Activated naive CD4-positive, alpha-beta T cell treated with anti-CD3 and anti-CD28 coated beads for 36 hours (primary cell): ENCODE measurements around the gene VAV2. TPM values are rescaled to one million over a fixed set of nuclear protein-coding genes. Genes with fewer than 3 reads are reported as not detected.
A peak's percentile ranks its signal among the peaks of the same experiment; 100 is the strongest.

ENCODE experiments used
- CTCF ChIA-PET: fragments of 350-600 bp; sonication (Branson Sonifier 250); formaldehyde crosslinking; loops from one replicate; lab custom pipeline; 2021; ENCODE audit warnings: antibody characterized with exemption; lab: Charles Lee
- DNase-seq: peaks from one replicate; pipeline ENCODE4 v3.0.0-alpha.2; 2020
- H3K27ac Mint-ChIP-seq: one replicate; pipeline ENCODE4 v1.8.0; 2021; ENCODE audit warnings: mild to moderate bottlenecking, mixed read lengths
- H3K27me3 Mint-ChIP-seq: one replicate; pipeline ENCODE4 v1.8.0; 2021; ENCODE audit warnings: low read depth, mixed read lengths
- H3K36me3 Mint-ChIP-seq: one replicate; pipeline ENCODE4 v1.8.0; 2021; ENCODE audit warnings: low read depth, mixed read lengths
- H3K4me1 Mint-ChIP-seq: one replicate; pipeline ENCODE4 v1.8.0; 2021; ENCODE audit warnings: low read depth, mixed read lengths
- H3K4me3 Mint-ChIP-seq: one replicate; pipeline ENCODE4 v1.8.0; 2021; ENCODE audit warnings: mild to moderate bottlenecking, moderate library complexity, mixed read lengths
- H3K9me3 Mint-ChIP-seq: one replicate; pipeline ENCODE4 v1.8.0; 2021; ENCODE audit warnings: mixed read lengths
- intact Hi-C: fragments of 100-400 bp; cut with micrococcal nuclease; formaldehyde crosslinking; loops from one replicate; pipeline ENCODE4 v1.15.1; 2023
- total RNA-seq, 2 experiments: library from RNA; stranded (reverse); gene quantifications; one replicate each; pipeline ENCODE4 v1.2.3, GENCODE V29; 2021

VAV2 gene, protein sequence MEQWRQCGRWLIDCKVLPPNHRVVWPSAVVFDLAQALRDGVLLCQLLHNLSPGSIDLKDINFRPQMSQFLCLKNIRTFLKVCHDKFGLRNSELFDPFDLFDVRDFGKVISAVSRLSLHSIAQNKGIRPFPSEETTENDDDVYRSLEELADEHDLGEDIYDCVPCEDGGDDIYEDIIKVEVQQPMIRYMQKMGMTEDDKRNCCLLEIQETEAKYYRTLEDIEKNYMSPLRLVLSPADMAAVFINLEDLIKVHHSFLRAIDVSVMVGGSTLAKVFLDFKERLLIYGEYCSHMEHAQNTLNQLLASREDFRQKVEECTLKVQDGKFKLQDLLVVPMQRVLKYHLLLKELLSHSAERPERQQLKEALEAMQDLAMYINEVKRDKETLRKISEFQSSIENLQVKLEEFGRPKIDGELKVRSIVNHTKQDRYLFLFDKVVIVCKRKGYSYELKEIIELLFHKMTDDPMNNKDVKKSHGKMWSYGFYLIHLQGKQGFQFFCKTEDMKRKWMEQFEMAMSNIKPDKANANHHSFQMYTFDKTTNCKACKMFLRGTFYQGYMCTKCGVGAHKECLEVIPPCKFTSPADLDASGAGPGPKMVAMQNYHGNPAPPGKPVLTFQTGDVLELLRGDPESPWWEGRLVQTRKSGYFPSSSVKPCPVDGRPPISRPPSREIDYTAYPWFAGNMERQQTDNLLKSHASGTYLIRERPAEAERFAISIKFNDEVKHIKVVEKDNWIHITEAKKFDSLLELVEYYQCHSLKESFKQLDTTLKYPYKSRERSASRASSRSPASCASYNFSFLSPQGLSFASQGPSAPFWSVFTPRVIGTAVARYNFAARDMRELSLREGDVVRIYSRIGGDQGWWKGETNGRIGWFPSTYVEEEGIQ
- 1 to 10 TPM; 3.4 to 3.8 TPM for total RNA-seq

DNA sequence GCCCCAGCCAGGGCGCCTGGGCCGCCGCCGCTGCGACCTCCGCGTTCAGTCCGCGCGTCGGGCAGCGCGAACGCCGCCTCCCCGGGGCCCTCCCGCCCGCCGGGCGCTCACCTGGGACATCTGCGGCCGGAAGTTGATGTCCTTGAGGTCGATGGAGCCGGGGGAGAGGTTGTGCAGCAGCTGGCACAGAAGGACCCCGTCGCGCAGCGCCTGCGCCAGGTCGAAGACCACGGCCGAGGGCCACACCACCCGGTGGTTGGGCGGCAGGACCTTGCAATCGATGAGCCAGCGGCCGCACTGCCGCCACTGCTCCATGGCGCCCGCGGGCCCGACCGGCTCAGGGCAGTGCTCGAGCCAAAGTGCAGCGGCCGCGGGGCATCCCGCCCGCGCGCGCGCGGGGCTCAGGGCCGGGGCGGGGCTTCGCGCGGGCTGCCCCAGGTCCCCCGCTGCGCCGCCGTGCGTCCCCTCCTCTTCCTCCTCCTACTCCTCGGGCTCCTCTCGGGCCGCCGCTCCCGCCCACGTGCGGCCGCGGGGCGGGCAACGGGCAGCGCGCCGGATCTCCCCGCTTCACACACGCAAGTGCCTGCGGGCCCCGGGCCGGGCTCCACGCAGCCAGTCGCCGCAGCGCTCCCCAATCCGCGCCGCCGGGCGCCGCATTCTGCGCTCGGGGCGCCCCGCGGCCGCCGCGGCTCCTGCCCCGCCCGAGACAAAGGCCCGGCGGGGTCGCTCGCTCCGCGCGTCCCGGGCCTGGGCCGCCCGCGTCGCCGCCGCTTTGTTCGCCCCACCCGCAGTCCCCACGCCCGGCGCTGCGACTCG lies at the start of gene VAV2:
VAV2 (minus strand) TSS at position 361 of the 816 bp plus-strand sequence; CDS start at position 315, 46 bp downstream.
- Mint-ChIP-seq H3K27ac (no peak within 1 kb of the TSS), H3K9me3 (no peaks in the 10 kb centered on the region), H3K4me1 (peaks cover 2% of the 10 kb centered on the region), H3K36me3 (no peaks in the 10 kb centered on the region), H3K4me3 (peak within 1 kb of the TSS; percentile 62), H3K27me3 (peaks cover 3% of the 10 kb centered on the region)
- intact Hi-C loops = loop anchor here (1.0 to 10.0 kb wide), 4 partner anchors 76 to 459 kb away; partner anchors contain the start of gene BRD3
- peak; percentile 32 for DNase-seq
- CTCF ChIA-PET = interaction anchor here (5.0 kb wide), 1 partner anchor 211 kb away, joined by 84 read pairs; no protein-coding TSS in a partner anchor

DNA sequence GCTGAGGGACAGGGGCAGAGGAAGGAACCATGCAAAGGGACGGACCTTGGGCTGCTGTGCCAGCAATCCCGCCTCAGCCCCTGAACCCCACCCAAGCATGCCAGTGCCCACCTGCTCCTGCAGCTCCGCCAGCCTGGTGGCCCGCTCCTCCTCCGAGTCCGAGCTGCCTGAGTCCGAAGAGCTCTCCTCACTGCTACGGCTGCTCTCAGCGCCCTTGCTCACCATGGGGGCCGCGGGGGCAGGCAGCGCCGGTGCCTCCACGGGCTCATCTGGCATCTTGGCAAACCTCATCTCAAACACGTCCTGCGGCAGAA lies 49.5 kb upstream of the VAV2 start:
- no peaks in the 10 kb centered on the region for H3K4me1 Mint-ChIP-seq
- no peak for DNase-seq
- H3K27me3 Mint-ChIP-seq = no peaks in the 10 kb centered on the region
- no peak overlapping the region for H3K27ac Mint-ChIP-seq
- peaks cover 33% of the 10 kb centered on the region for H3K36me3 Mint-ChIP-seq
- CTCF ChIA-PET = no interaction called here
- intact Hi-C loops = no loop called here
- H3K9me3 Mint-ChIP-seq = no peaks in the 10 kb centered on the region
- H3K4me3 Mint-ChIP-seq = no peak overlapping the region

DNA sequence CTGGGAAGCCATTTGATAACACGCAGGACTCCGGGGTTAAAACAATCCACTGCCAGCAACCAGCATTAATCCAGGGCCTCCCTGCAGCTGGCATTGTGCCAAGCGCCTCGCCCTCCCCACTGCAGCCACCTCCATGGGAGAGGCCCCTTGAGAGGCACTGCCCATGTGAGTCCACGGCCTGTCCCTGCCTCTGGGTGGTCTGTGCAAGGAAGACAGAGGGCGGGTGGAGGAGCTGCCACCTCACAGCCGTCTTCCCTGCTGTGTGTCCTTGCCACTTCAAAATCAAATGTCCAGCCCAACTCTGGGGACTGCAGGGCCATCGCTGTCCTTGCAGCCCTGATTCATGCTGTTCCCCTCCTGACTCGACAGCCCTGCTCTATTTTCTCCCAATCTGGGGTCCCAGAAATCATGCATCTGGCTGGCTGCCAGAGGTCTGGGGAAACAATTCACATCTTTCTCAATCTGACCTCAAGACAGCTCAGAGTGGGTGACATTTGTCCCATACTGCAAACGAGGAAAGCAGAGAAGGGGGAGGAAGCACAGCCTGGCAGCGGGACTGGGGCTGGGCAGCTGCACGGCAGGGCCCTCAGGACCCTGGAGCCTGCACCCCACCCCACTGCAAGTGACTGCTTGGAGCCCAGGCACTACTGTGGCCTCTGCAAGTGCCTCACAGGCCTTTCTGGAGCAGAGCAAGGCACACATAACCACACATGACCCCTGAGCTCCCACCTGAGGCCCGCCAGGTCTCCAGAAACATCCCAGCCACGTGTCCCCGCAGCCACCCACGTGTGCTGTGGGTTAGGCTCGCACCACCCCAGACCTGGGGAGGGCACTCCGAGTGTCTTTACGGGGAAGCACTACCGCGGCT lies 48.9 kb upstream of the VAV2 start:
- no peak for DNase-seq
- H3K27ac Mint-ChIP-seq = no peak overlapping the region
- CTCF ChIA-PET = no interaction called here
- H3K4me3 Mint-ChIP-seq = no peak overlapping the region
- no peaks in the 10 kb centered on the region for H3K27me3 Mint-ChIP-seq
- H3K9me3 Mint-ChIP-seq = no peaks in the 10 kb centered on the region
- intact Hi-C loops = no loop called here
- H3K36me3 Mint-ChIP-seq = peaks cover 35% of the 10 kb centered on the region
- no peaks in the 10 kb centered on the region for H3K4me1 Mint-ChIP-seq

DNA sequence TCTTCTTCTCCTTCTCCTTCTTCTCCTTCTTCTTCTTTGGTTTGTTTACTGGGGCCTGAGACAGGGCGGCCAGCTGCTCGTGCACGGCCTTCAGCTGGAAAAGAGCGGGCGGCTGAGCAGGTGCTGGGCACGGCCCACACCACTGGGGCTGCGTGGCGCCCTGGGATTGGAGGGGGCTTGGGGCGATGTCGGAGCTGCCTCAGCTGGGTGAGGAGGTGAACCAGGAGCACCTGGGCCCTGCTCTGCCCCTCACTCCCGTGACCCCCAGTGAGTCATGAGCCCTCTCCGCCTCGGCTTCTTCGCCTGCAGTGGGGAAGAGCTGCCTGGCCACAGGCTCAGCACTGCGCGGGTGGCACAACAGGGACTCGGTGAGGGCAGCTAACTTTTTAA lies 48.0 kb upstream of the VAV2 start:
- CTCF ChIA-PET = no interaction called here
- no peak overlapping the region for H3K4me3 Mint-ChIP-seq
- no peak overlapping the region for H3K27ac Mint-ChIP-seq
- no peaks in the 10 kb centered on the region for H3K9me3 Mint-ChIP-seq
- peaks cover 37% of the 10 kb centered on the region for H3K36me3 Mint-ChIP-seq
- H3K4me1 Mint-ChIP-seq = no peaks in the 10 kb centered on the region
- no peak for DNase-seq
- intact Hi-C loops = no loop called here
- no peaks in the 10 kb centered on the region for H3K27me3 Mint-ChIP-seq

DNA sequence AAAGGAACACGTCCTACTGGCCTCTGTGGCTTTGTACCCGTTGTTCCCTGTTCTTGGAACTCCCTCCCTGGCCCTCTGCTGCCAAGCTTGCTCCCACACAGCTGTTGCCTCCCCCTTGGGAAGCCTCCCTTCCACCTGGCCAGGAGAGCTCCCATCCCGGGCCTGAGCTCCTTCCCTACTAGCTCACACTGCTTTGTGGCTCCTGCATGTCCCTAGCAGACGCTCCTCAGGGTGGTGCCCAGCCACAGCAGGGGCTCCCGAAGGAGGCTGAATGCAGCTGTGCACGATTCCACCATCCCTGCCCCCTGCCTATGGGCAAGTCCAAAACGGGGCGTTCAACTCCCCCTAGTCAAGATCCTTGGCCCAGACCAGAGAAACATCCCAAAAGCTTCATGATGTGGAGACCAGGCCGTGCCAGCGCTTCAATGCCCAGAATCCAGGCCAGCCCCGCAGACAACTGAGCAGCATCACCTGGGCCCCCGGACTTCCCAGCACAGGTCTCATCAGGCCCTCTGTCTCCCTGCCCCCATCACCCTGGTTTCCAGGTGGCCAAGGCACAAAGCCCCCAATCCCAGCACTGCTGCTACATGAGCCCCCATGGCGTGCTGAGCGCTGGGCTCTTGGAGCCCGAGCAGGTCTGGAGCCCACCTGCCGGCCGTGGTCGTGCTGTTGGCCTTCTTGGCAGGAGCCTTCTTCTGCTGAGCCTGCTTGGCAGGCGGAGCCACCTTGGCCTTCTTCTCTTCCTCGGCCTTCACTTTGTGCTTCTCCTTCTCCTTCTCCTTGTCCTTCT lies 47.5 kb upstream of the VAV2 start:
- CTCF ChIA-PET = no interaction called here
- intact Hi-C loops = no loop called here

DNA sequence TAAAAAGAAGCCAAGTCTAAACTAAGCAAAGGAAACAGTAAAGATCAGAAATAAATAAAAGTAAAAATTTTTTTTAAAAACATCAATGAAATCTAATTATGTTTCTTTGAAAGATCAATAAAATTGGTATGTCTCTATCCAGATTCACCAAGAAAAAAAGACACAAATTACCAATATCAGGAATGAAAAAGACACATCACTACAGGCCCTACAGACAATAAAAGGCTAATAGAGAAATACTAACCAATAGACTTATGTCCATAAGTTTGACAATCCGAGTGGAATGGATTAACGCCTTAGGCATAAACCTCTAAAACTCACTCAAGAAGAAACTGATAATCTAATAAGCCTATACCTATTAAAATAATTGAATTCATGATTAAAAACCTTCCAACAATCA lies 45.5 kb upstream of the VAV2 start:
- no peaks in the 10 kb centered on the region for H3K9me3 Mint-ChIP-seq
- no peak for DNase-seq
- no peak overlapping the region for H3K4me3 Mint-ChIP-seq
- no peaks in the 10 kb centered on the region for H3K4me1 Mint-ChIP-seq
- no peak overlapping the region for H3K27ac Mint-ChIP-seq
- intact Hi-C loops = no loop called here
- peaks cover 45% of the 10 kb centered on the region for H3K36me3 Mint-ChIP-seq
- CTCF ChIA-PET = no interaction called here
- H3K27me3 Mint-ChIP-seq = no peaks in the 10 kb centered on the region

More for the DNA sequence above, 47.5 kb upstream of the VAV2 start:
- H3K27ac Mint-ChIP-seq = no peak overlapping the region
- no peak for DNase-seq
- H3K4me3 Mint-ChIP-seq = no peak overlapping the region
- no peaks in the 10 kb centered on the region for H3K27me3 Mint-ChIP-seq
- no peaks in the 10 kb centered on the region for H3K4me1 Mint-ChIP-seq
- H3K36me3 Mint-ChIP-seq = peaks cover 38% of the 10 kb centered on the region
- no peaks in the 10 kb centered on the region for H3K9me3 Mint-ChIP-seq

DNA sequence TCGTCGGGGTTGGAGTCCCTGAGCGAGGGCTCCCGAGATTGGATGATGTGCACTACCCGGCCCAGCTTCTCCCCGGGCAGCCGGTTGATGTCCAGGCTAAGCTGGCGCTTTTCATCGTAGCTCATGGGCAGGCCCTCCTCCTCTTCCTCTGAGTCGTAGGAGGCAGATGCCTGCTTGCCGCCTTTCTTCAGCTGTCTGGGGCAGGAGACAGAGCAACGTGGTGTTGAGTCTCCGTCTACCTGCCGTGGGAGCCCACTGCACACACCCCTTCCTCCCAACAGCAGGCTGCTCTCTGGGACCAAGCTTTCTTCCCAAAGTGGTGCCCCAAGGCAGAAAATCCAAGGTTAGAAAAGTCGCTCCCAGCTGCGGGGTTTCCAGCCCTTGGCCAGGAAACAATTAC lies 44.0 kb upstream of the VAV2 start:
- CTCF ChIA-PET = no interaction called here
- Mint-ChIP-seq H3K27me3 (no peaks in the 10 kb centered on the region), H3K9me3 (no peaks in the 10 kb centered on the region), H3K4me3 (no peak overlapping the region), H3K36me3 (peaks cover 44% of the 10 kb centered on the region), H3K4me1 (no peaks in the 10 kb centered on the region), H3K27ac (no peak overlapping the region)
- intact Hi-C loops = no loop called here
- no peak for DNase-seq

DNA sequence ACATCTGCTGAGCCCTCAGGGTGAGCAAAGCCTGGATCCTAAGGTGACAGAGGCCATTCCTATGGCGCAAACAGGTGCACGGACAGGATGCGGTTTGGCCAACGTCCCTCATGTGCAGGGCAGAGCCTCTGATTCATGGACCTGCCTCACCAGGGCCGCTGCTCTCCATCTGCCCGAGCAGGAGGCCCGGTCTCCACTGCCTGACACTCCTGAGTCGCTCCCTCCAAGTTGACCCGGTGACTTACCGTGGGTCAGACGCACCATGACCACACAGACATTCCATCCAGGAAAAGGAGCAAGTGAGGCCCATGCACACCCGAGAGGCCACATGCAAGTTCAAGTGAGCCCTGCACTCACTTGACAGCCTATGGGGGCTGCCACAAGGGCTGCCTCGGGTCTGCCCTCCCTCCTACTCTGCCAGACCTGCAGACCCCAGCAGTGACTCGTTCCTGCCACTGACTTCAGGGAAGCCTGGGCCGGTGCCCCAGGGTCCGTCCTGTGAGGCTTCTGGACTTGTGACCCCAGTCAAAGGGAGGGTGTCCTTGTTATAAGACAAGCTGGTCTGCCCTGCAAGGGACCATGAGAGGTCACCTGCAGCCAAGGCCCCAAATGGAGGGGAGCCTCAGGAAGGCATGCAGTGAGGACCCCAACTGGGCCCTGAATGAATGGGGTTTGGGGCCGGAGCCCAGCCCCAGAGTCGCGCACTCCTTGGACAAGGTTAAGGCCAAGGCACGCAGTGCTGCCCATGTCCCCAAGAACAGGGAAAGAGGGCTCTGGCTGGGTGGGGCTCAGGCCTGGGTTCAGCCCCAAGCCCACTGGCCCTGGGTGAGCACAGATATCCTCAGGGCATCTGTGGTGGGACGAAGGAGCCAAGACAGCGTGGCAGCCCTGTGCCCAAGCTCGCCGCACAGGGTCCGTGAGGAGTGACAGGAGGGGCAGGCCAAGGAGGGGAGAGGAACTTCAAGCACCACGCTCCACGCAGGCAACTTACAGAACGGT lies 43.2 kb upstream of the VAV2 start:
- Mint-ChIP-seq H3K36me3 (peaks cover 39% of the 10 kb centered on the region), H3K4me3 (no peak overlapping the region), H3K9me3 (no peaks in the 10 kb centered on the region), H3K4me1 (no peaks in the 10 kb centered on the region), H3K27me3 (no peaks in the 10 kb centered on the region), H3K27ac (peak overlapping the region; percentile 41)
- DNase-seq = no peak
- intact Hi-C loops = no loop called here
- CTCF ChIA-PET = no interaction called here

DNA sequence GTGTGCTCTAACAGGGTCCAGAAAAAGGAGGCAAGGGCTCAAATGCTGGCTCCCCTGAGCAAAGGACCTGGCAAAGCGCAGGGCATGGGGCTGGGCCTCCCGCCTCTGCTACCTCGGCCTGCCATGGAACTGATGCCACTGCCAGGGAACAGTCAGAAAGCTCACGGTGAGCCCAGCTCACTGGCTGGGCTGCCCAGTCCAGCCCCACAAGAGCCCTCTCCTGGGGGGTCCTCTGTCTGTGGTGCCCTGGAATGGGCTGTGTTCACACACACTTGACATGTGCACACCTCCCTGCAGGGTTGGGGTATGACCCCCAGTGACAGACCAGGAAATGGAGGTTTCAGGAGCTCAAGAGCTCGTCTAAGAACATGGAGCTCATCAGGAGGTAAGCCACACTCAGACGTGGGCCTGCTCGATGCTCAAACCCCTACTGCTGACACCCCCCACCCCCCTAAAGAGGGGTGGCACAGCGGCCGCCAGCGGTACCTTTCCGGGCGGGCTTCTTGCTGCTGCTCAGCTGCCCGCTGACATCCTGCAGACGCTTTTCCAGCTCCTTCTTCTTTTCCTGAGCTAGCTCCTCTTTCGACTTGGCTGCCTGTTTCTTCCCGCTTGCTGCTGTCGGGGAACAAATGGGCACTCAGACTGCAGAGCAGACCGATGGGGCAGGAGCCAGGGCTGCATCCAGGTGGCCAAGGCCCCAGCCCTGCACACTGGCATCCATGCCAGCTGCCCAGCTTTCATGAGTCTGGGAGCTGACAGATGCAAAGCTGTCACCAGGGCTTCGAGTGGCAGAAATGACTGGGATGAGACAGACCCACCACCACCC lies 42.3 kb upstream of the VAV2 start:
- H3K36me3 Mint-ChIP-seq = peaks cover 32% of the 10 kb centered on the region
- H3K27ac Mint-ChIP-seq = no peak overlapping the region
- H3K4me3 Mint-ChIP-seq = no peak overlapping the region
- CTCF ChIA-PET = no interaction called here
- DNase-seq = no peak
- no peaks in the 10 kb centered on the region for H3K4me1 Mint-ChIP-seq
- H3K27me3 Mint-ChIP-seq = no peaks in the 10 kb centered on the region
- intact Hi-C loops = no loop called here
- no peaks in the 10 kb centered on the region for H3K9me3 Mint-ChIP-seq
